Measurements from ENCODE around the gene AJUBA.

Gene AJUBA

GRCh38 chr14:22977434-22977683, 5.0 kb downstream of the AJUBA start:
- Histone ChIP-seq H3K27ac (ENCODE audit: low read length) (no peak overlapping the region), H3K4me2 (ENCODE audit: insufficient read depth, low read length) (no peak overlapping the region), H3K4me3 (ENCODE audit: low read depth in 1 of 2, low read length in 2 of 2) (no peak overlapping the region)

GRCh38 chr14:22976620-22977433, 5.5 kb downstream of the AJUBA start:
- ATAC-seq (ENCODE audit: insufficient read depth, low read depth) (no peak), DNase-seq (no peak)
- Histone ChIP-seq H2AFZ (ENCODE audit: low read depth, low read length) (no peak overlapping the region), H3K27ac (ENCODE audit: low read length) (no peak overlapping the region), H3K79me2 (ENCODE audit: insufficient read depth, low read length) (peaks cover 8% of the 10 kb centered on the region; the same call in 1 of the 2 replicates), H3K27me3 (ENCODE audit: insufficient read depth, low read length, poor library complexity) (no peaks in the 10 kb centered on the region), H3K4me2 (ENCODE audit: insufficient read depth, low read length) (no peak overlapping the region), H3K4me3 (ENCODE audit: low read depth in 1 of 2, low read length in 2 of 2) (no peak overlapping the region), H3K36me3 (ENCODE audit: insufficient read depth, low read length) (peaks cover 41% of the 10 kb centered on the region), H3K9me3 (ENCODE audit: insufficient read depth, low read length, severe bottlenecking) (no peaks in the 10 kb centered on the region), H3K4me1 (ENCODE audit: insufficient read depth, low read length) (peaks cover 30% of the 10 kb centered on the region), H3K9ac (ENCODE audit: low read depth, low read length) (no peak overlapping the region), H4K20me1 (ENCODE audit: insufficient read depth, low read length) (peaks cover 14% of the 10 kb centered on the region)
- no peak for TF ChIP-seq CTCF (IDR thresholded peaks at IDR 0.05; ENCODE audit: borderline replicate concordance, extremely low read depth, low read length, poor library complexity, severe bottlenecking)

More at GRCh38 chr14:22977434-22977683, 5.0 kb downstream of the AJUBA start:
- Histone ChIP-seq H3K4me1 (ENCODE audit: insufficient read depth, low read length) (peaks cover 35% of the 10 kb centered on the region), H3K9me3 (ENCODE audit: insufficient read depth, low read length, severe bottlenecking) (no peaks in the 10 kb centered on the region), H3K9ac (ENCODE audit: low read depth, low read length) (no peak overlapping the region), H4K20me1 (ENCODE audit: insufficient read depth, low read length) (peaks cover 14% of the 10 kb centered on the region), H3K27me3 (ENCODE audit: insufficient read depth, low read length, poor library complexity) (no peaks in the 10 kb centered on the region), H2AFZ (ENCODE audit: low read depth, low read length) (no peak overlapping the region), H3K36me3 (ENCODE audit: insufficient read depth, low read length) (peaks cover 41% of the 10 kb centered on the region), H3K79me2 (ENCODE audit: insufficient read depth, low read length) (peaks cover 12% of the 10 kb centered on the region; the same call in 1 of the 2 replicates)
- ATAC-seq (ENCODE audit: insufficient read depth, low read depth): no peak
- TF ChIP-seq CTCF (IDR thresholded peaks at IDR 0.05; ENCODE audit: borderline replicate concordance, extremely low read depth, low read length, poor library complexity, severe bottlenecking): no peak
- TF ChIP-seq EZH2 (IDR thresholded peaks at IDR 0.05; ENCODE audit: borderline replicate concordance, low read depth, low read length, severe bottlenecking): no peak
- no peak for DNase-seq

- Histone ChIP-seq H4K20me1 (ENCODE audit: insufficient read depth, low read length) (peaks cover 11% of the 10 kb centered on the region), H3K4me1 (ENCODE audit: insufficient read depth, low read length) (peaks cover 10% of the 10 kb centered on the region), H3K4me3 (ENCODE audit: low read depth in 1 of 2, low read length in 2 of 2) (no peak overlapping the region), H3K36me3 (ENCODE audit: insufficient read depth, low read length) (peaks cover 41% of the 10 kb centered on the region), H3K27me3 (ENCODE audit: insufficient read depth, low read length, poor library complexity) (no peaks in the 10 kb centered on the region), H2AFZ (ENCODE audit: low read depth, low read length) (no peak overlapping the region), H3K9ac (ENCODE audit: low read depth, low read length) (no peak overlapping the region), H3K79me2 (ENCODE audit: insufficient read depth, low read length) (no peaks in the 10 kb centered on the region), H3K27ac (ENCODE audit: low read length) (no peak overlapping the region), H3K9me3 (ENCODE audit: insufficient read depth, low read length, severe bottlenecking) (no peaks in the 10 kb centered on the region), H3K4me2 (ENCODE audit: insufficient read depth, low read length) (no peak overlapping the region)
- no peak for DNase-seq
- ATAC-seq (ENCODE audit: insufficient read depth, low read depth): no peak
- no peak for TF ChIP-seq EZH2 (IDR thresholded peaks at IDR 0.05; ENCODE audit: borderline replicate concordance, low read depth, low read length, severe bottlenecking)
- TF ChIP-seq CTCF (IDR thresholded peaks at IDR 0.05; ENCODE audit: borderline replicate concordance, extremely low read depth, low read length, poor library complexity, severe bottlenecking): no peak
Measured at GRCh38 chr14:22974530-22975313, 7.6 kb downstream of the AJUBA start.
